Right lobe of liver (tissue), 4 donors: ENCODE measurements around the gene BICDL2.

Experiments
- CTCF ChIP-seq, 4 donors: fragments of 200-600 bp in 3 of 4; fragments of 450-650 bp in 1 of 4; IDR thresholded peaks; one replicate each; pipeline versions ENCODE4 v1.5.1 to v1.8.0; 2016 to 2022; ENCODE audit warnings: antibody characterized with exemption in 4 of 4, mild to moderate bottlenecking in 2 of 4
- POLR2A ChIP-seq: fragments of 450-650 bp; IDR thresholded peaks from one replicate; pipeline ENCODE4 v1.6.1; 2017; ENCODE audit warnings: antibody characterized with exemption, mild to moderate bottlenecking
- donor health status: DM: no; HTN: no; CAD: no.
- donor health status: DM: no; HTN: no; CAD: no.
- donor health status: DM: no; HTN: yes; CAD: no.

GRCh38 chr16:3035972-3036725, 595 bp downstream of the BICDL2 start:
- TF ChIP-seq CTCF (IDR thresholded peaks at IDR 0.05), result no peak
- TF ChIP-seq POLR2A, result no peak
